Measurements from ENCODE around the gene AIP.
"Not testable (repeated sequence)": the region's sequence is repeated elsewhere in the genome, so short reads cannot be mapped to it uniquely, and the experiment has no call there.

The AIP gene

GRCh38 chr11:67507242-67507863 lies 24.5 kb downstream of the AIP start:
- no peak for DNase-seq (ENCODE audit: low spot score)

GRCh38 chr11:67507864-67508485 lies 25.1 kb downstream of the AIP start, which contains the start of gene CDK2AP2:
CDK2AP2 (minus strand) TSS chr11:67508162; CDS start chr11:67508082, 80 bp downstream.
- DNase-seq (ENCODE audit: low spot score) = peak; percentile 98

DNA sequence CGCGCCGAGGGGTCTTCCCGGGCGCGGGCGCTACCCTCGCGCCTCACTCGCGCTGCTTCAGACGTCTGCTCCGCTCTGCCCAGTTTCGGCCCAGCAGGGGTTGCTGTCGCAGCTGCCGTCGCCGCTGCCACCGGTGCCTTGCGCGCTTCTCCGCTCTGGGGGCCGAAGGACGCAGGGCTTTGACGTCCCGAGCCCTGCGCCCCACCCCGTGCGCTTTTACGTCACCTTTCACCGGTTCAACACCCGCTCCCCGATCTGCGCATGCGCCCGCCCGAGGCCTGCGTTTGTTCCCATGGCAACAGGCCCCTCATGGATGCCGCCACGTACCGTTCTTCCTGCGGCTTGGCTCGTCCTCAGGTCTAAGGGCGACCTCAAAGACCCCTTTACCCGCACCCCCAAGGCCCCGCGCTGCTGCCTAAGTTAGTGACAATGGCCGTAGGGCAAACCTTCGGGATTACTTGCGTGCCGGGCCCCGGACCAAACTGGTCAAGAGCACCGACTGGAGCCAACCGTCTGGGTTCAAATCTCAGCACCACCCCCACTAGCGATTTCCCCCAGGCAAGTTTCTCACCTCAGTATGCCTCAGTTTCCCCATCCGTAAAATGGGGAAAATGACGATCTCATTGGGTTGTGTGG lies 25.8 kb downstream of the AIP start:
- peak; percentile 98 for DNase-seq (ENCODE audit: low spot score)

- DNase-seq (ENCODE audit: low spot score) = no peak
Observed at GRCh38 chr11:67510023-67510345, 27.2 kb downstream of the AIP start.

DNA sequence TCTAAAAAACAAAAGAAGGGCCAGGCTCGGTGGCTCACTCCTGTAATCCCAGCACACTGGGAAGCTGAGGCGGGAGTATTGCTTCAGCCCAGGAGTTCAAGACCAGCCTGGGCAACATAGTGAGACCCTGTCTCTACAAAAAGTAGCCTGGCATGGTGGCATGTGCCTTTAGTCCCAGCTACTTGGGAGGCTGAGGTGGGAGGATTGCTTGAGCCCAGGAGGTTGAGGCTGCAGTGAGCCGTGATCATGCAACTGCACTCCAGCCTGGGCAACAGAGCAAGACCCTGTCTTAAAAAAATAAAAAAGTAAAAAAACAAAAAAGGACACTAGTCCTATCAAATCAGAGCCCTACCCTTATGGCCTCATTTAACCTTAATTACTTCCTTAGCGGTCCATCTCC lies 28.7 kb downstream of the AIP start:
- DNase-seq (ENCODE audit: low spot score) = not testable (repeated sequence)

DNA sequence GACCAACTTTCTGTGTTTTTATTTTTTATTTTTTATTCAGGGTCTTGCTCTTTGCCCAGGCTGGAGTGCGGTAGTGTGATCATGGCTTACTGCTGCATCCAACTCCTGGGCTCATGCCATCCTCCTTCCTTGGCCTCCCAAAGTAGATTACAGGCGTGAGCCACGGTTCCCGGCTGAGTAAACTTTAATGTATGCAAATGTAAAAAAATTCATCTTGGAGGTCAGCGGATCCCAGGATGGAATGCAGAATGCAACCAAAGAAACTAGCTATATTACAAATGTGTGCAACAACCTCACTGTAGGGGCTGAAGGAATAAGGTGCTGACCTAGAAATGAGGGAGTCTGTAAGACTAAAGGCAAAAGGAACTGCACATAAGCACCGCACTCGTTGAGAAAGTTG lies 31.3 kb downstream of the AIP start:
- DNase-seq (ENCODE audit: low spot score) = no peak

DNA sequence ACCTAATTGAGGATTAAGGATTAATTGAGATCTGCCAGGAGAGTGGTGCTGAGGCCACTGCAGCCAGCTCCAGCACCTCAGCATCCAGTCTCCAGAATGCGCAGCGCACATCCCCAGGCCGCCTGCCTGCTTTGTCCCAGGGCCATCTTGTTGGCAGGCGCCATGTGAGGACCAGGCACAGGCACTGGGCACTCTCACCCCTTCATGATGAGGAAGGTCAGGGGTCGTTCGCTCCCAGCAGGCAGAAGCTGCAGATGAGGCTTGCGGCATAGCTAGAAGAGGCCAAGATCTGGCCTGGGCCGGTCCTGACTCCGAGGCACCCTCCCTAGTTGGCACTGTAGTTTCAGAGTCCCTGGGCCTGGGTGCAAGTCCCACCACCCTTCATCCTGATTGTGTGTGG lies 34.0 kb downstream of the AIP start:
- peak; percentile 70 for DNase-seq (ENCODE audit: low spot score)

DNA sequence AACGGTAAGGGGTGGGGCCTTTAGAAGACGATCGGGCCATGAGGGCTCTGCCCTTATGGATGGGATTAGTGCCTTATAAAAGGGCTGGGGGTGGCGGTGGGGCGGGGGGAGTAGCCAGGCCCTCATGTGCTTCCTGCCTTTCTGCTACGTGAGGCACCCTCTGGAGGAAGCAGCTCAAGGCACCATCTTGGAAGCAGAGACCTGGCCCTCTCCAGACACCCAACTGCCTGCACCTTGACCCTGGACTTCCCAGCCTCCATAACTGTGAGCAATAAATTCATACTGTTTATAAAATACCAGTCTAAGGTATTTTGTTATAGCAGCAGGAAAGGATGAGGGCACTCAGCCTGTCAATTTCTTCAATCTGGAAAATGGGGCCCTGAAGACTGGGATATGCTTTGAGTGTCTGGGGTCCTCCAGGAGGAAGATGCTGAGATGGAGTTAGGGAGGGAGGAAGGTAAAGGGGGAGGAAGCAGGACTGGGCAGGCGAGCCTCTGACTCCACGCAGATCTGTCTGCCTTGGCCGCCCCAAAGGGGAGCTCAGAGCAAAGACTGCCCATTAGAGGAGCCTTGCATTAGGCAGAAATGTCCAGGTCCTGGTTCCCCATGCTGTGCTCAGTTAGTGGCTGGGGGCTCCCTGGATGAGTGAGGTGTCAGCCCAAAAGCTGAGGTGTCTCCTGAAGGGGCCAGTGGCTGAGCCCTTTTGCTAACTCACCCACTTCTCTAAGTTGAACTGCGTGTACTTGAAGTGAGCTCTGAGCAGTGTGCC lies 35.1 kb downstream of the AIP start:
- DNase-seq (ENCODE audit: low spot score) = no peak

DNA sequence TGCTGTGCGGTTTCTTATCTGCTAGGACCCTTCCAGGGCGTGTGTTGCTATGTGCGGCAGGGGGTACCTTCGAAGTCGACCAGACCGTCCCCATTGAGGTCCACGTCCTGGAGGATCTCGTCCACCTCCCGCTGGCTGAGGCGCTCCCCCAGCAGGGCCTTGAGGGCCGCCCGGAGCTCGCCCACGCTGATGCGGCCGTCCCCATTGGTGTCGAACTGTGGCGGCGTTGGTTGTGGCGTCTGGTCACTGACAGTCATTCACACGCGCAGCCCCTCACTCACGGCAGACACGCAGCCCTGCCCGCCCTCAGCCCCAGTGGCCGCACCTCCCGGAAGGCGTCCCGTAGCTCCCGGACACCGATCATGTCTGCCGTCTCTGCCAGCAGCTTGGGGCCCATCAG lies 36.9 kb downstream of the AIP start:
- DNase-seq (ENCODE audit: low spot score) = peak; percentile 15

GRCh38 chr11:67520856-67521824 lies 38.3 kb downstream of the AIP start:
- DNase-seq (ENCODE audit: low spot score) = no peak

DNA sequence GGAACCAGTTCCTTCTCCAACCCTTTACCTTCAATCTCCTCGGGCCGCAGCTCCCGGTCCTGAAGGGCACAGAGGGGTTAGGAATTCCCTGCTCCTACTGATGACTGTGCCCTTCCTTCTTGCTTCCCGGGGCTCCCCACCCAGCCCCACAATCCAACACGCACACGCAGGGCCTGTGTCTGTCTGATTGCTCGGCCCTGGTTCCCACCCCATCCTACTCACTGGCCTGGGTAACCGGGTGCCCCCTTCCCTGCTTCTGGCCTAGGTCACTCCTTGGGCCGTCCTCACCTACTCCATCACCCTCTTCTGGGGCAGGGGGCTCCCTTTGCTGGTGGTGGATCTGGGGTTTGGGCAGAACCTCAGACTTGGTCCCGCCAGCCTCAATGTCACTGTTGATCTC lies 39.1 kb downstream of the AIP start:
- DNase-seq (ENCODE audit: low spot score) = no peak

GRCh38 chr11:67522338-67522737 lies 39.5 kb downstream of the AIP start:
- peak; percentile 24 for DNase-seq (ENCODE audit: low spot score)

- peak; percentile 67 for DNase-seq (ENCODE audit: low spot score)
Observed at GRCh38 chr11:67522844-67523555, 40.2 kb downstream of the AIP start, which contains the start of gene CABP2. CABP2 (minus strand) TSS chr11:67523446; CDS start chr11:67523326, 120 bp downstream.

DNA sequence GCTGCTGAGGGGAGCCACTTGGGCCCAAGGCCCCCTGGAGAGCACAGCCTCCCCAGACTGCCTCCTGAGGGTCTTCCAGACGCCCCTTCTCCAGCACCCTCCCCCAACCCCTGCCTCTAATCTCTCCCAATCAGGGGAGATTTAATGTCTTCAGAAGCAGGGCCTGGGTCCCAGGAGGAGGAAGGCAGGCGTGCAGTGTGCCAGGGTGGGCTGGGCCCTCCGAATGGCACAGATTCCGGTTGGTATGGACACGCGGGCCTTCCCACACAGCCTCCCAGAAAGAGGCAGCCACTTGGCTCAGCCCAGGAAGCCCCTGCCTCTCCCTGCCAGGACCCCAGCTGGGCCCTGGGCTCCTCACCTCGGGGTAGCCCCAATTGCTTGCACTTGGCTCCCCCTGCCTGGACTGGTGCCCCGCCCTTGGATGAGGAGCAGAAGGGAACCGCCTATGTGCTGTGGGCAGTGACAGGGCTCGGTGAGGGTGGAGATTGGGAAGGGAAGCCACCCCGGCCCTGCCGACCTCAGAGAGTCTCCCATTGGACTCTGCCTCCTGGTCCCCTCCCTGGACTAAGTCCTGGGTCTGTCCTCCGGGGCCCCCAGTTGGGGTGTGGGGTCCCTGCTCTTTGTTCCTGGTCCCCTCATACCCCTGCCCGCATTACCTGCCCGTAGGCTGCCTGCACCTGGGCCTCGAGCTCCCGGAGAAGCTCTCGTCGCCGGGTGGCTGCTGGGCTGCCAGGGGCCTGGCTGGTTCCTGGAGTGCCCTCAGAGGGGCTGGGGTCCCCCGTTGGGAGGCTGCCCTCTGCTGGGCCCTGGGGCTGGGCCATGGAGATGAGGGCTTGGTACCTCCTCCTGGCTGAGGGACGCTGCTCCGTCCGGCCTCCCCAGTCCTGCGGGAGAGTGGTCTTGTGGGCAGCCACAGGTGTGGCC lies 41.0 kb downstream of the AIP start:
- DNase-seq (ENCODE audit: low spot score) = peak; percentile 55

GRCh38 chr11:67524480-67524808 lies 41.6 kb downstream of the AIP start:
- DNase-seq (ENCODE audit: low spot score) = peak; percentile 18

DNA sequence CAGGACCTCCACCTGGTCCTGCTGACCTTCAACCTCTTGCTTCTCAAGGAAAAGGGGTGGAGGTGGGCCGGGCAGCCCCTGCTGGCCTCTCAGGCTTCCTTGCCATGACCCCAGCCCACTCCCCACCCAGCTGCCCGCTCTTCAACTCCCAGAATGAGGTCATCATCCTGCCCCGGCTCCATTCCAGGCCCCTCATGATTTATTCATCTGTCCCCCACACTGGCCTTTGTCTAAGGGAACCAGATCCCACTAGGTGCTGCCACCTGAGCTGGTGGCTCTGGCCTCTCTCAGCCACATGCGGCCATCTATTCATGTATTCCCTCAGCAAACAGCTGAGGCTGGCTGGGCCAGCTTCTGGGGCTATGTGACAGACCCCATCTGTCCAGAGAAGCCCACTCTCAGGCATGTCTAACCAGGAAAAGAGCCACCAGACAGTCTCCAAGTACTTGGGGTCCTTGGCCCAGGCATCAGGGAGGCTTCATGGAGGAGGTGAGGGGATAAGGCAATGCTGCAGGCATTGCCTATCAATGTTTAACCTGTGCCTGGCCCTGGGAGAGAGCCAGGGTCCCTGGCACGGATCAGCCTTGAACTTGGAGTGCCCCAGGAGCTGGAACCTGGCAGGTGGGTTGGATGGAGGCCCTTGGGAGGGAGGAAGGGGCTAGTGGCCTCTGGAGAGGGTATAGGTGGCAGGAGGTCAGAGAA lies 42.6 kb downstream of the AIP start:
- DNase-seq (ENCODE audit: low spot score) = no peak

GRCh38 chr11:67528376-67528775 lies 45.5 kb downstream of the AIP start:
- DNase-seq (ENCODE audit: low spot score) = no peak

GRCh38 chr11:67530282-67530592 lies 47.4 kb downstream of the AIP start:
- DNase-seq (ENCODE audit: low spot score) = no peak

GRCh38 chr11:67532889-67533288 lies 50.1 kb downstream of the AIP start:
- DNase-seq (ENCODE audit: low spot score) = no peak
